ENCODE data around the gene HS3ST3B1.

The HS3ST3B1 gene

DNA sequence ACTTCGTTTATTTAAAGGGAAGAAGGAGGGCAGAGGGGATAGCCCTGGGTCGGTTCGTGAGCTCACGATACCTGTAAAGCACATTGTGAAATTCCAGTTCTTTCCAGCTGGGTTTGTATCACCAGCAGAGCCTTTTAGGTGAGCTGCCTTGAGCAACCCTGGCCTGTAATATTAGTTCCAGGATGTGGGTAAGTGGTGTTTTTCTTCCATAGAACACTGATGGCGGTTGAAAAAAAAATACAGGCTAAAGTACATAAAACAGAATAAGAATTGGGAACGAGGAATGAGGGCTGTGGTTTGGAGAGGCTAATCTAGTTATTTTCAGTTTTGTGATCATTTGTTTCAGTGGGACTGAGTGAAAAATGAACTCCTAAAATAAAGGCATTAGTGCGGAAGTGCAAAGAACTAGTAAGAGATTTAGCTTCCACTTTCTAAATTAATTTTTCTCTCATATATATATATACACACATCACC is 20.6 kb downstream of the HS3ST3B1 start:
- no peak for DNase-seq (ENCODE audit: low spot score)

DNA sequence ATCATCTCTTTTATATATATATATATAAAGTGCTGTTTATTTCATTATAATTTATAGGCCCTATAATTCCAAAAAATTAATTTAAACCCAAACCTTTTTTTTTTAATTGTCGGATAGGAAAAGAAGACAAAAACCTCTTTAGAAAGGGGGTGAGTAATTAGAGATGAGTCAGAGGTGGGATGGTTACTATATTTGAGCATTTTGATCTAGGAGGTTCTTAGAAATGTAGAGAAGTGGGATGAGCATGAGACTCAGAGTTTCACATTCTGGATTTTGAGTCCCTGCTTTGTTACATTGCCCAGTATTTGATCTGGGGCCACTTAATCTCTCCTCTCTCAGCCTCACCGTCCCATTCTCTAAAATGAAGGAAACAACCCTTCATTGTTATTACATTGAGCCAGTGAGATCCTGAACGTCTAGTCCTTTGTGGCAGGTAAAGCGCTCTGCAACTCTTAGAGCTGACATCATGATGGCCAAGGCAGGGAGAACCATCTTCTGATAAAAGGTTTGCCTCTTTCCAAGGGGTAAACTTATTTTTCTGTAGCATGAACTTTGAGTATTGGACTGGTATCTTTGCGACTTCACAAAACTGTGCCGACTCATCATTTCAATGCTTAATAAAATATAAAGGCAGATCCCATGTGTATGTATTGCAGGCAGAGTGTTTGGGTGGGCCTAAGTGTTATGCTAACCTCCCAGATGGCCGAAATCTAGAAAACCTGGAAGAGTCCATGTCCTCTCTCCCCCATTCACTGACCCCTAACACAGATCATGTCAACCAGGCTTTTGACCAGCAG is 21.3 kb downstream of the HS3ST3B1 start:
- no peak for DNase-seq (ENCODE audit: low spot score)

GRCh38 chr17:14323522-14323981 is 22.7 kb downstream of the HS3ST3B1 start:
- DNase-seq (ENCODE audit: low spot score): no peak

DNA sequence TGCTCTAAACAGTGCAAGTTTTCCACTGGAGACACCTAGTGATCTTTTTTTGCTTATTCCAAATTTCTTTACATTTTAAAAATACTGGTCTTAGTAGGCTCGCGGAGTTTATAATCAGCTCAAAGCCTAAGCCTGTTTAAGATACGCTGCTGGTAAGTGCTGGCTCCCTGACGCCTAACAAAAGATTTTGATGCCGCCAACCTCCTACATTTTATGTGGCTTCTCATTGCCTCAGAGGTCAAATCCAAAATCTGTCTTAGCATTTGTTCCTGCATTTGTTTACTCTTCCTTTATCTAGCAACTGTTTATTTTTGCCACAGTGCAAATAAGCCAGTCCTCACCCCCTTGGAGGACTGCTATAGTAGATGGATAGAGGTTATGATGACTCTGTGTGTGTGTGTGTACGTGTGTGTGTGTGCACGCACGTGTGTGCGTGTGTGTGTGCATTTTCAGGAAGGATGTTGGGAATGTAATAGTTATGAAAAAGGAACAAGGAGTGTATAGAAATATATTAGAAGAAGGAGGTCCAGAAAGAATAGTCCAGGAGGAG is 24.8 kb downstream of the HS3ST3B1 start:
- DNase-seq (ENCODE audit: low spot score): no peak

GRCh38 chr17:14329900-14330491 is 29.1 kb downstream of the HS3ST3B1 start:
- DNase-seq (ENCODE audit: low spot score): no peak

GRCh38 chr17:14330492-14330962 is 29.6 kb downstream of the HS3ST3B1 start:
- DNase-seq (ENCODE audit: low spot score): no peak

DNA sequence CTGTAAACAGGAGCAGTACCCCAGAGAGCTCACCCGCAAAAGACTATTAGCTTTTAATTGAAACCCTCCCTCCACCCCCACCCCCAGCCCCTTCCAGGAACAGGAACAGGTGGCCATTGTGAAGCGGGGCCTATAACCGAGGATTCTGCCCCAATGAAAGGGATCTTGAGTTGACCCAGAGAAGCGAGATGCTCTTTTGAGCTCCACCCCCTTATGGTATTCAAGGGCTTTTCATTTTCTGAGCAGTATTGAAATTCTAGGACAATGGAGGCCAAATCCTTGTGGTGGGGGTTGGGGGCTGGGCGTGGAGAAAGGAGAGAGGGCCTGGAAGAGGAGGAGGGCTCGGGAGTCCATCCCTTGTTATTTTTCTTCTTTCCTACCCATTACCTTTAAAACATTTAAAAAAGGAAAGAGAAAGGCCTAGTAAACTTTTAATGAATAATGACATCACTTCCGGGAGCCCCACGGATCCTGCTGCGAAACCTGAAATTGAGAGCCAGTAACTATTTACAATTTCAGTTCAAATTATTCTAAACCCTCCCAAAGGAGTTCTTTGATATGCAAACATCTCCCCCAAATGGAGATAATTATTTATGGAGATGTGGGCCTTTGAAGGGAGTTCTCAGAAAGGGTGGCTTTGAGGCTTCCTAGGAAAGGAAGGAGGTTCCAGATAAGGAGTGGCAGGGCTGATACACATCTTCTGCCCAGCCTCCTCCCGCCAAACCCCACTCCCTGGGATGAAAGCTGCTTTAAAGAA is 30.5 kb downstream of the HS3ST3B1 start:
- no peak for DNase-seq (ENCODE audit: low spot score)

GRCh38 chr17:14331982-14332298 is 31.1 kb downstream of the HS3ST3B1 start:
- no peak for DNase-seq (ENCODE audit: low spot score)

GRCh38 chr17:14332331-14332730 is 31.4 kb downstream of the HS3ST3B1 start:
- no peak for DNase-seq (ENCODE audit: low spot score)

DNA sequence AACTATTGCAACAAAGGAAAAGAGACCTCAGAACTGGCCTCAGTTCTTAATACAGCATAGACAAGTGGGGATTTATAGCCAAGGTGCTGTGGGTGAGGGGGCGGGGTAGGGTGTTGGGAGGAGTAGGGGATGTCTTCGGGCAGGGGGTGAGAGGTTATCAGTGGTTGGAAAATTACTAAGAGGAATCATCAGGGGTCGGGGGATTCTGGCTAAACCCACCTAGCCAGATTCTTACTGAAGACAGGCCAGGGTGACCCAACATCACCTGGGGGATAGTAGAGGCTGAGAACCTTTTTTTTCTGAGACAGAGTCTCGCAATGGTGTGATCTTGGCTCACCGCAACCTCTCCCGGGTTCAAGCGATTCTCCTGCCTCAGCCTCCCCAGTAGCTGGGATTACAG is 32.6 kb downstream of the HS3ST3B1 start:
- DNase-seq (ENCODE audit: low spot score): no peak

DNA sequence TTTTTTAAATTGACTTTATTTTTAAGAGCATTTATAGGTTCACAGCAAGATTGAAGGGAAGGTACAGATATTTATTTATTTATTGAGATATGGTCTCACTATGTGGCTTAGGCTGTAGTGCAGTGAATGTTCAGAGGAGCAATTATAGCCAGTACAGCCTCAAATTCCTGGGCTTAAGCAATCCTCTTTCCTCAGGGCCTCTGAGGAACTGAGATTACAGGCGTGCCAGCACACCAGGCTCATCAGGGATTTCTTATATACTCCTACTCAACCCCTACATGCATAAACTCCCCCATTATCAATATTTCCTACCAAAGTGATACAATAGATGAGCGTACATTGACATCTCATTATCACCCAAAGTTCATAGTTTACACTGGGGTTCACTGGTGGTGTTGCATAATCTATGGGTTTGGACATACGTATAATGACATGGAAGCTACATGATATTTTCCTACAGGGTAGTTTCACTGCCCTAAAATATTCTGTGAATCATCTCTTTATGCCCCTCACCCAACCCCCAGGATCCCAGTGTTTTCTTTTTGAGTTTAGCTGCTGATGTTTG is 33.5 kb downstream of the HS3ST3B1 start:
- no peak for DNase-seq (ENCODE audit: low spot score)

DNA sequence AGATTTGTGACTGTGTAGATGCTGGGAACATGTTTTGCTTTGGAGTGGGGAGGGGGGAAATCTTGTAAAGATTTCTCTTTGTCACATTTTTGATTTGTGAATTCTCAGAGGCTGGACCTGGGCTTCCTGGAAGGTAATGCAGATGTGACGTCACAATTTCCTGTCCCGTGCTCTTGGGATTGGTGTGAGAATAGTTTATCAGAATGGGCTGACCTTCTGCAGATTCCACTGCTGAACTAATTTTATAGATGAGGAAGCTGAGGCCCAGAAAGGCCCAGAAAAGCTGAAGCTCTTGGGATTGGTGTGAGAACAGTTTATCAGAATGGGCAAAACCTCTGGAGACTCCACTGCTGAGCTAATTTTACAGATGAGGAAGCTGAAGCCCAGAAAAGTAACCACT is 34.0 kb downstream of the HS3ST3B1 start:
- no peak for DNase-seq (ENCODE audit: low spot score)

- no peak for DNase-seq (ENCODE audit: low spot score)
Observed at GRCh38 chr17:14336418-14336817, 35.5 kb downstream of the HS3ST3B1 start.

GRCh38 chr17:14337596-14338079 is 36.8 kb downstream of the HS3ST3B1 start:
- no peak for DNase-seq (ENCODE audit: low spot score)

DNA sequence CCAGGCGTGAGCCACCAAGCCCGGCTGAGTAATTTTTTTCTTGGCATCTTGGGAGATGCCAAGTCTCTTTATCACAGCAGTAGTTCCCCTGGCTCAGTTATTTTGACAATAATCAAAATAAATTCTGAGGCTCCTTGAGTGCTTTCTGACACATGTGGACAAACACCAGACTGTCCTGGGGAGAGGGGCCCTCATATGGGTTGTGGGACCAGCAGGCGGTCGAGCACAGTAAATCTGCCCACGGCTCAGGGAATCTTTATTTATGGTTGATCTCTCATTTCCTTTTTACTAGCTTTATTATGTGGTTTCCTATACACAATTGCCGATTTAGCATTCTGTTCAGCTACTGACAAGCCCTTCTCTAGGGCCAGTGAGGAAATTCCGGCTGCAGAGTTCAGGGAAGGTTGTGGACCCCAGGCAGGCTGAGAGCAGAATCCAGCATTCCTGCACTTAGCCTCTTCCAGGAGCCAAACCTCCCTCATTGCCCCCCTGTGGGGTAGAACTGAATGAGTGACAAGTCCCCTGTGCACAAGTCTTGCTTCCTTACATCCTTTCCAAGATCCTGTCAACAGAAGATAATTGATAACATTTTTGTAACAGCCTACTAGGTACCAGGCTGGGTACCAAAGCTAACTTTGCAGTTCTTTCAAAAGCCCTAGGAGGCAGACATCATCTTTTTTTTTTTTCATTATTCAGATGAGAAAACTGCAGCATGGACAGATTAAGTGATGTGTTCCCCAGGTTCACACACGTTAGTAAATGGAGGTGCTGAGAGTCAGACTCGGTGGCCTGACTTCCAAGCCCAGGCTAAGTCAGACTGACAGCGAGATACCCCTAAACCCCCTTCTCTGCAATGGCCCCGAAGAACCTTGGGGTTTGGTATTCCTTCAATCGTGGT is 40.2 kb downstream of the HS3ST3B1 start:
- no peak for DNase-seq (ENCODE audit: low spot score)

GRCh38 chr17:14341866-14342265 is 41.0 kb downstream of the HS3ST3B1 start:
- DNase-seq (ENCODE audit: low spot score): no peak

GRCh38 chr17:14346801-14347200 is 45.9 kb downstream of the HS3ST3B1 start:
- no peak for DNase-seq (ENCODE audit: low spot score)

DNA sequence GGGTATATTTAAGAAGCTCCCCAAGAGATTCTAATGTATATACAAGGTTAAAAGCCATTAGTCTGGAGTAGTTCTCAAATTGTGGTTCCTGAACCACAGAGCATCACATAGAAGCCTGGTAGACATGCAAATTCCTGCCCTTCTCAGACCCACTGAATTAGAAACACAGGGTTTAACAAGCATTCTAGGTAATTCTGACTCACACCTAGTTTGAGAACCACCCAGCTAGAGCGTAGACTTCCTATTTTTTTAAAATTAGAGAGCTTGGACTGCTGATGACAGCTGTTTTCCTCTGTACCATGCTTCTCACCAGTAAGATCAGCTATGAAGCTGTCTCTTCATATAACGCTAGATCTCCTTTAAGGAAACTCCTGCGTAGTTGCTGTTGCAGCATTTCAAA is 50.6 kb downstream of the HS3ST3B1 start:
- peak; percentile 62 for DNase-seq (ENCODE audit: low spot score)

- DNase-seq (ENCODE audit: low spot score): no peak
Observed at GRCh38 chr17:14352136-14352535, 51.3 kb downstream of the HS3ST3B1 start.

GRCh38 chr17:14353861-14354474 is 53.1 kb downstream of the HS3ST3B1 start:
- no peak for DNase-seq (ENCODE audit: low spot score)

GRCh38 chr17:14354807-14355206 is 53.9 kb downstream of the HS3ST3B1 start:
- DNase-seq (ENCODE audit: low spot score): no peak

All from germinal center (tissue), 1 donor.